Stimulated activated CD4-positive, alpha-beta T cell treated with anti-CD3 and anti-CD28 coated beads, TNF-alpha, amount 100 ng/mL, for 24 hours (primary cell): ENCODE results near the gene UBE3C.

Experiments
- DNase-seq, 3 experiments: peaks; one replicate each; pipeline ENCODE4 v3.0.0-alpha.2; 2020; ENCODE audit warnings: low read depth in 3 of 3

UBE3C gene

DNA sequence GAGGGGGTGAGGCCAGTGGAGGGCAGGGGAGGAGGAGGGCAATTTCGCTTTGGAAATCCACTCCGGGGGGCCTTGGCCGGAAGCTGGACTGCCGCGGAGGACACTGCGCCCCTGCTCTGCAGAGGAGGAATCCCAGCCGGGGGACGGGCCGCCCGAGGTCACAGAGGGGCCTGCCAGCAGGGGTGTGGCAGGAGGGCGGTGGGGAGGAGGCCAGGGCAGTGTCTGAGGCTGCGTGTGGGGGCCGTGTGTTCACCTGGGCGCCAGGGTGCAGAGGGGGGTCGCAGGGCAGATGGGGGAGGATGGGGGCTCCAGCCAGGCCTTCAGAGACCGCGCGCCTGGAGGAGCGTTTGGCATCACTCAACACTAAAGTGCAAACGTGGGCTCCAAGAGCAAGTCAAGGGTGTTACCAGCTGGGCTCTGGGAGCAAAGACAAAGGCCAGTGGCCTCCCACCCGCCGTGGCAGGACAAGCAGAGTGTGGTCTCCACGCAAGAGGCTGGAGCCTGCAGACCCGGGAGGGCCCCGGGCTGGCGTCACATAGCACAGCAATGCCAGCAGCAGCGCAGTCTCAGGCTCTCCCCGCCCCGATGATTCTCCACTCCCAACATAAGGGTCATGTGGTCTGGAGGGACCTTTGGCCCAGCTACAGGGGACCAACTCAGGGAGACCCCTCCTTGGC lies 152.8 kb downstream of the UBE3C start:
- DNase-seq, result no peak

DNA sequence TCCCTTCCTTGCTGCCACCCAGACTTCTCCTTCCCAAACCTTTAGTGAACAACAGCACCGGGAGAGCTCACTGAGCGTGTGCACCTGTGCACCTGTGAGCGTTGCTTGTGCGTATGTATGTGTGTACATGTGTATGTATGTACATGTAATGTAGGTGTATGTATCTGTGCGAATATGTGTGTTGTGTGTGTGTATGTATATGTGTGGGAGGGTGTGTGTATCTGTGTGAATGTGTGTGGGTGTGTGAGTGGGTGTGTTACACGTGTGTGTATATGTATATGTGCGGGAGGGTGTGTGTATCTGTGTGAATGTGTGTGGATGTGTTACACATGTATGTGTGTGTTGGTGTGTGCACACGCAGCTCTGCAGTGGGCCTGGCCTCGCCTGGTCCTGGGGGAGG lies 153.5 kb downstream of the UBE3C start:
- no peak for DNase-seq

DNA sequence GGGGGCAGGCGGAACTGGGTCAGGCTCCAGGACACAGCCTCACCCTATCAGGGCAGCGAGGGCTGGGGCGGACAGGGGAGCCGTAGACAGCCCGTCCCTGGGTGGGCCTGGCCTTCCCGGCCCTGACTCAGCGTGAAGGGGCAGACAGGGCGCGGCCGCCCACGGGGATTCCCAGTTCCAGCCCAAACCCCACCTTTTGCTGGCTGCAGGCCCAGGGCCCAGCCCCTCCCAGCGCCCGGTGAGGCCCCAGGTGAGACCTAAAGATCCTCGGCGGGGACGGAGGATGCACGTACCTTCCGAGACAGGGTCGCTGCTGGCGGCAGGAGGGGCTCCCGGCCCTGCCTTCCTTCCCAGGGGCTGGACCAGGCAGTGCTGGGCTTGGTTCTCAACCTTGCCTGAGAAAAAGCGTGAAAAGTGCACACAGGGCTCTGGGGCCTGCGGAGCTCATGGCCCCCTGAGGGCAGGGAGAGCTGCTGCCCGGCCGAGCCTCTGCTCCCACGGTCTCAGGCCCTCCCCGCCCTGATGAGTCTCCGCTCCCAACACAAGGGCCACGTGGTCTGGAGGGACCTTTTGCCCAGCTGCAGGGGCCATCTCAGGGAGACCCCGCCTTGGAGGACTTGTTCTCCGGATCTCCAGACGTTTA lies 154.2 kb downstream of the UBE3C start:
- DNase-seq, result no peak

DNA sequence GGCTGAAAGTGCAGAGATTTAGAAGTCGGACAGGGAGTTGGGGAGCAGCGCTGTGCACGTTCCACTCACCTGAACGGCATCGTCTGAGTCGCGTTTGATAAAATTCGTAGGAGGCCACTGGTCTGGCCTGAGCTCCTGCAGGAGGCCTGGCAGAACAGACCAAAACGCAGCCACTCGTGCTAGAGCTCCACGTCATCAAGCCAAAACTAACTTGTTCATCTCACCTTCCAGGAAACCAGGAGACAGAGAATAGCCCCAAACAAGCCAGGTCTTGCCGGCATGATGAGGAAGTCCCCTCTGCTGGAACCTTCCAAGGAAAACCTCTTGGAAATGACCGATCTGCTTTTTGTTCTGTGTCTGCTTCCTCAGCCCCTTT lies 154.7 kb downstream of the UBE3C start:
- no peak for DNase-seq

DNA sequence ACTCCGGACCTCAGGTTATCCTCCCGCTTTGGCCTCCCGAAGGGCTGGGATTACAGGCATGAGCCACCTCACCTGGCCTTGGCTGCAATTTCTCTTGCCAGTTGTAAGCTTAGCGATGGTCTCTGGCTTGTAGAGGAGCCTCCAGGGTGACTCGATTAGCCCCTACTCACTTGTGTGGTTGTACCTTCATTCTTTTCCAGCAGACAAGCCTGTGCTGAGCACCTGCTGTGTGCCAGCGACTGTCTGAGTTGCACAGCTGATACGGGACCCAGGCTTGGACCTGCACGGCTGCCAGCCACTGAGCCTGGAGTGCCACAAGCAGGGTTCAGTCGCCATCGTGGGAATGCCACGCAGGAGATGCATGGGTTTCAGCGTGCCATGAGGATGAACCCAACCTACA lies 156.0 kb downstream of the UBE3C start:
- no peak for DNase-seq

DNA sequence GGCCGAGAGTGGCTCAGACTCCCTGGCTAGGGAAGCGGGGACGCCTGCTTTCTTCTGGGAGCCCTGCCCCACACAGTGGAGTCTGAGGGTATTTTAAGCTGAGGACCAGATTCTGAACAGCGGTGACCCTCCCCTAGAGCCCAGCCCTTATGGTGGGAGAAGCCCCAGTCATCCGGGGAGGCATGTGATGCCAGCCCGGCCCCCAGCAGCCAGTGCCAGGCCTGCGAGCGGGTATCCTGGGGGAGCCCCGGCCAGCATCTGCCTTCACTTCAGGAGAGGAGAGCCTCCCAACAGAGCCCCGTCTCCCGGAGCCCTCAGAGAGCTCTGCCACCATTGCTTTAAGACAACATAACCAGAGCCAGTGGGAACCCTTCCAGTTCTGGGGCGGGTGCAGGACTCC lies 156.6 kb downstream of the UBE3C start:
- no peak for DNase-seq

DNA sequence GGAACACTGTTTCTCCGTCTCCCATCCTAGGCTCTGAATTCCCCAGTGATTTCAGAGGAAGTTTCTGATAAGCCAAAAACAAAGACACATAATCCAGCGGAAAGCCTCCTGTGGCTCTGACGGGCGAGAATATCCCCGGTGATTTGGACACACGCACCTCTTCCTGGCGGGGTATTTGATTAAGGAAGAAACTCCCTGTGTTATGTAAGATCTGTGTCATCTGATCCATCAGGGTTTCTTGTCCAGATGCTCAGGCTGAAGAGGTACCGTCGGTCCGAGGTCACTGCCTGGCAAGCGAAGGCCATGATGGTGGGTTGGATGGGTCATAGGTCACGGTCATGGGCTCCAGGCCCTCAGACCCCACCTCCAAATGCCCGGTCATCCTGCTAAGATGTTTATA lies 158.5 kb downstream of the UBE3C start:
- no peak for DNase-seq

DNA sequence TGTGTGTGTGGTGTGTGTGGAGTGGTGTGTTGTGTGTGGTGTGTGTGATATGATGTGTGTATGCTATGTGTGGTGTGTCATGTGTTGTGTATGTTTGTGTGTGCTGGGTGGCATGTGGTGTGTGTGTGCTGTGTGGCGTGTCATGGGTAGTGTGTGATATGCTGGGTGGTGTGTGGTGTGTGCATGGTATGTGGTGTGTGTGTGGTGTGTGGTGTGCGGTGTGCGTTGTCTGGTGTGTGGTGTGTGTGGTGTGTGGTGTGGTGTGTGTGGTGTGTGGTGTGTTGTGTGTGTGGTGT lies 160.5 kb downstream of the UBE3C start:
- DNase-seq, result no peak

DNA sequence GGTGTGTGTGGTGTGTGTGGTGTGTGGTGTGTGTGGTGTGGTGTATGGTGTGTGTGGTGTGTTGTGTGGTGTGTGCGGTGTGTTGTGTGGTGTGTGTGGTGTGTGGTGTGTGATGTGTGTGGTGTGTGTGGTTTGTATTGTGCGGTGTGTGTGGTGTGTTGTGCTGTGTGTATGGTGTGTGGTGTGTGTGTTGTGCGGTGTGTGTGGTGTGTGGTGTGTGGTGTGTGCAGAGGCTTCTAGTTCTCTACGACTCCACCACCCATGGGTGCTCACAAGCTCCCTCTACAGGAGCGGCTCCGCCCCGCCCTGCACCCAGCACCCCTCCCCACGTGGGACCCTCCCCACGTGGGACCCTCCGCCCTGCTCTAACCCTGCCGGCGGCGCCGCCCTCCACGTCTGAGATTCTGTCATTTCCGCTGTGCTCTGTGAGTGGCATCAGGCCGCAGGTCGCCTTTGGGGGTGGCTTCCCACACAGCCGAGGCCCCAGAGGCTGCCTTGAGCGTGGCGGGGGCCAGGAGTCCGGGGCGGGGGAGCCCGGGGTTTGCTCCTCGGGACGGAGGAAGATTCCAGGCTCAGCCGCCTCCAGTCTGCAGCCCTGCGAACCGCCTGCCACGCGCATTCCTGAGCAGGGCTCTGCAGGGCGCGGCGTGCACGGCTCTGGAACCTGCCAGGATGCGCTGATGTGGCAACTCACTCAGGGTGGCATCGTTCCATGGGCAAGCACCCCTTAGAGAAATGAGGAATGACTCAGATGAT lies 161.1 kb downstream of the UBE3C start:
- DNase-seq, result no peak

DNA sequence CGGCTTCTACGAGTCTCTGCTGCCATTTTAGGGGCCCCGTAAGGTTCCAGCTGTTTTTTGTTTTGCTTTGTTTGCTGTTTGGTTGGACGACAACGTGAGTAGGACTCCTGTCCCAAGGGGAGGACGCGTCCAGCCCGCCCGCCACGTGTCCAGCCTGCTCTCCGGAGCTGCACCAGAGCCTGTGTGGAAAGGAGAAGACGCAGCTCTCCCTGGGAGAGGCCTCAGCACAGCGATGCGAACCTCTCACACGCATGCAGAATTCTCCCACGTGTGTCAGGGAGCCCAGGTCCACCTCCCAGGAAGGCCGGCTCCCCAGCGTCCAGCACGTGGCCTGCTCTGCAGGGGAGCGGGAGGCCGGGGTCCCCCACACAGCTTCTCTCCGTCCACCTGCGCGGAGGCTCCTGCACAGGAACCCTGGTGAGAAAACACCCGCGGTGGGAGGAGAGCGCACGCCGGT lies 161.7 kb downstream of the UBE3C start:
- DNase-seq, result no peak

DNA sequence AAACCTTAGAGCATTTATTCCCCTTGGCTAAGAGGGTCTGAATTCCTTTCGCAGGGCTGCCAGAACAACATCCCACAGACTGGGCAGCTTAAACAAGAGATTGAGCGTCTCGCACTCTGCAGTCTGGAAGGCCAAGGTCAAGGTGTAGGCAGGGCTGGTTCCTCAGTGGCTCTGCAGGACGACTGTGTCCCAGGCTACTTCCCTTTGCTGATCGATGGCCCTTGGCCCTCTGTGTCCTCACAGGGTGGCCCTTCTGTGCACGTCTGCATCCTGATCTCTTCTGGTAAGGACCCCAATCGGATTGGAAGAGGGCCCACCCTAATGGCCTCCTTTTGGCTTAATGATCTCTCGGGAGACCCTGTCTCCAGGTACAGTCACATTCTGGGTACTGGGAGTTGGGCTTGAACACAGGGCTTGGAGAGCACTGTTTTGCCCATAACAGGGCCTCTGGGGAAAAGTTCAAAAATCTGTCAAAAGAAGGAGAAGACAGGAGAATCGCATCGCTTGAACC lies 162.9 kb downstream of the UBE3C start:
- no peak for DNase-seq

DNA sequence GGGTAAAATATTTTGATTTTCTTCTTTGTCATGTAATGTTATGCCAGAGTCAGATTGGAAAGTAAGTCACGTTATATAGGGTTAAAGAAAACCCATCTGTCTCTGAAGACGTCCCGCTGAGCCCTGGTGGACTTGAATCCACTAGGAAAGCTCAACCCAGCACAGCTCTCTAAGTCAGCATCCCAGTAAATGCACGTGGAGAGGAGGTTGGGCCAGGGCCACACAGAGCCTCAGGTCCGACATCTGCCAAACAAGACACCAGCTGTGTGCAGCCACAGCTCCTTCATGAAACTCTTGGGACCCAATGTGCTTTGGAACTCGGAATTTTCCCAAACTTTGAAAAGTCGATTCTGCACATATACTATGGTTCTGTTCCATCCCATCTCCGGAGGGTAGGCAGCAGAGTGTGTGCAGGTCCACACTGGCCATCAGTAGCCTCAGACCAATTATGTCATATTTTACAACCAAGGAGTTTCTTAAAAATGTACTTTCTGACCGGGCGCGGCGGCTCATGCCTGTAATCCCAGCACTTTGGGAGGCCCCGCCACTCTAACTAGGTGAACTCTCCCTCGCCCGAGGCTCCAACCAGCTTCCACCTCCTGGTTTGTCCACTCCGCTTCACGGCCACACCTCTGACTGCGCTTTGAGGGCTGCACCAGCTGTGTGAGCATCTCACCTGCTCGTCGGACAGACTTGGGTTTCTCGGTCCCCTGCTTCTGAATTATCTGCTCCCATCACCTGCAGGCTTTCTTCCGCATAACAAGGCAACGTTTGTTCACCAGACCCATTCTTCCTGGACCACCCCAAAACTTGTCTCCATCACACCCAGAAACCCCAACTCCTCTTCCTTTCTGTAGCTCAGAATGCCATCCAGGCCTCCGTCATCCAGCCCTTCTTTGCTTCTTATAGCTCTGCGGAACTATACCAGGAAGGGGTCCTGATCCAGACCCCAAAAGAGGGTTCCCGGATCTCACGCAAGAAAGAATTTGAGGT lies 168.4 kb downstream of the UBE3C start:
- no peak for DNase-seq

DNA sequence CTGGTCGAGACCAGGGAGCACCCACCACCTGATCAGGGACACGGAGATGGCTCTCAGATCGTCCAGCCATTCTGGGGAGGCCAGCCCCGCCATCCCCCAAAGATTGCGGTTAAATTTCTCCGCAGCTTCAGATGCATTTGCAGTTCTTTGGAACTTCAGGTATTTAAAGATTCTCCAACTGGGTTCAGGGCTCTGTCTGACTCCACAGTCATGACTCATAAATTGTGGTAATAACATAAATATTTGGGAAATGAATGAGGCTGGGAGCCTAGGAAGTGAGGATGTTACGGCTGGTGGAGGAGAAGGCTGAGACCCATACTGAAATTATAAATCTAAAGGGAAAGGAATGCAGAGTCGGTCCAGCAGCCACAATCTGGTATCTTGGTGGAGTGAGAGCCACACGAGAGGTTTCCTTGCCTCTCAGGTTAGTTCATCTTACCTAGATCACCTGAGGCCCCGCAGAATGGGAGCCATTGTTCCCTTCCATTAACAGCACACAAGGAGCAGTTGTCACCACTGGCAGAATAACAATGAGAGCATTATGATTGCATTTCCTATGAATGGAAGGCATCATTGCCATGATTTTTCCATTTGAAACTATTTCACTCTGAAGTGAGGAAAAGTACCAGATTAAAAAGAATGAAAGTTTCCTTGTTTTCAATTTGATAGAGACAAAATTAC lies 171.4 kb downstream of the UBE3C start:
- DNase-seq, result no peak

DNA sequence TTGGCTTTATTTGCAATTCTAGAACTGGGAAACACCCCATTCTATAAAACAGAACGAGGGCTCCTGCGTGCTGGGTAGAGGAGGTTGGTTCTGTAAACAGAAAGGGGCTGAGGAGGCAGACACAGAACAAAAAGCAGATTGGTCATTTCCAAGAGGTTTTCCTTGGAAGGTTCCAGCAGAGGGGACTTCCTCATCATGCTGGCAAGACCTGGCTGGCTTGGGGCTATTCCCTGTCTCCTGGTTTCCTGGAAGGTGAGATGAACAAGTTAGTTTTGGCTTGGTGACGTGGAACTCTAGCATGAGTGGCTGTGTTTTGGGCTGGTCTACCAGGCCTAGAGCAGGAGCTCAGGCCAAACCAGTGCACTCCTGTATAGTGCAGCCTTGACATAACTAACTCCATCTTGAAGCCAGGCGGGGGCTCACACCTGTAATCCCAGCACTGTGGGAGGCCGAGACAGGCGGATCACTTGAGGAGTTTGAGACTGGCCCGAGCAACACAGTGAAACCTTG lies 172.0 kb downstream of the UBE3C start:
- DNase-seq, result no peak

DNA sequence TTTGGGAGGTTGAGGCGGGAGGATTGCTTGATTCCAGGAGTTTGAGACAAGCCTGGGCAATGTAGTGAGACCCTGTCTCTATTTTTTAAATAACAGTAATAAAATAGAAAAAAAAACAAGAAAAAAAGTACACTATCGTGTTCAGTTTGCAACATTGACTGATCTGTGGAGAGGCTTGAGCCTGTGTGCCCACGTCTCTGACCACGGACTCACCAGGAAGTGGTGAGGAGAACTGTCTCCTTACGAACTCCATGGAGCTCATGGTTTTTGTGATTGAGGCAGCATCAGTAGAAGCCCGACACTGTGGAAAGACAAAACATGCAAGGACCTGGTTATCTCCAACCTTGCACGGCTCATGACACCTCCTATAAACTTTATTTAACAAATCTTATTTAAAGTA lies 174.2 kb downstream of the UBE3C start:
- no peak for DNase-seq

DNA sequence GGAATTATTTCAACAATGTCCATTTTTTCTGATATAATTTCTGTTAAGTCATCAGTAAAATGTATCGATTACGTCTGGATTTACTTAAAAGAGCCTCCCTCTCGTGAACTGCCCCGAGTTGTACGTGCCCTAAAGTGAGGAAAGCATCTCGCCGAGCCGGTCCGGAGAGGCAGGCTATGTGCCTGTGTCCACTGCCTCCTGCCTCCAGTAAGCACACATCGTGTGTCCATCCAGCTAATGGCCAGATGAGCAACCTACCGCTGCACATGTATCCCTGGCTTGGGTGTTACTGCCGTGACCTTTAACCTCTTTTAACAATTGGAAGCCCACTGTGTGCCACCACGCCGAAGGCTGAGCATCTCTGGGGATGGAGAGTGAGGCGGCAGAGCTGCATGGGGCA lies 174.9 kb downstream of the UBE3C start:
- DNase-seq, result no peak

DNA sequence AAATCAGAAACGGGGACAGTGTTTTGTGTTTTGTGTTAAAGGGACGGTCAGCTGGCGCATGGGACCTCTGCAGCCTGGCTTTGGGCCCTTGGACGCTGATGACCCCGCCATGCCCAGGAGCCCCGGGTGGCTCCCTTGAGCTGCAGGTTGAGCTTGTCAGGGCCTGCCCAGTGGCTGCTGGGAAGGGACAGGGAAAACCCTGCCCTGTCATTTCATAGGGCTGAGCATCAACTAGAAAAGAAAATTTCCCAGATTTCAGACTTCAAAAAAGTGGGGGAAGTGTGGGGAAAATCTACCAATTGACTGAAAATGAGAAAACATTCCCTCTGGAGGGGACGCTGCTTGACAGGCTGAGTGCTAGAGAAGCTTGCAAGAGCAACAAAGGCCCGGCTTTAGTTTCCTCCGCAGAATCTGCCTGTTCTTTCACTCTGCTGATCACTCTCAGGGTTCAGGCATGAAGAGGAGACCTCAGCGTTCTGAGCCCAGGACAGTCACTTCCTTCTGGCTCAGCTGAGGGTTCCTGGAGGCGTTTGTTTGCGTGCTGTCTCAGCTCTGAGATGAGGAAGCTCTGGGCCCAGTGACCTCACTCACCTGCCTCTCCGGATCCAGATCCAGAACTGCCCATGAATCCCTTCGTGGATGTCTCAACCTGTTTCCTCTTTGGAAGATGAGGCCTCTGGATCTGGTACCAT lies 179.4 kb downstream of the UBE3C start:
- DNase-seq, result peak in 1 of 3 experiments; percentile 11
